Smooth muscle cell (in vitro differentiated cells): Measurements from ENCODE around the gene ZNF865. TPM values are rescaled to one million over a fixed set of nuclear protein-coding genes. Genes with fewer than 3 reads are reported as not detected.
A peak's percentile ranks its signal among the peaks of the same experiment; 100 is the strongest.

Experiments used
- DNase-seq: peaks from one replicate; lab custom pipeline; 2025; ENCODE audit not compliant: unreplicated experiment; lab: John Stamatoyannopoulos, UW
- H2AFZ ChIP-seq: fragments of 200-600 bp; sonication (generic); 2 replicates; pipeline ENCODE4 v1.6.0; 2016; ENCODE audit warnings: antibody characterized with exemption, low read depth, mild to moderate bottlenecking
- H3F3A ChIP-seq: fragments of 200-600 bp; sonication (generic); 2 replicates; pipeline ENCODE4 v1.6.0; 2017; ENCODE audit warnings: antibody characterized with exemption, low read depth
- H3K27ac ChIP-seq: fragments of 200-600 bp; sonication (generic); 2 replicates; pipeline ENCODE4 v1.5.1; 2016; ENCODE audit warnings: low read depth, mild to moderate bottlenecking
- H3K27me3 ChIP-seq: fragments of 200-600 bp; sonication (generic); 2 replicates; pipeline ENCODE4 v1.6.1; 2016; ENCODE audit warnings: low read depth, mild to moderate bottlenecking
- H3K36me3 ChIP-seq: fragments of 200-600 bp; sonication (generic); 2 replicates; pipeline ENCODE4 v1.5.1; 2016; ENCODE audit warnings: low read depth
- H3K4me1 ChIP-seq: fragments of 200-600 bp; sonication (generic); 2 replicates; pipeline ENCODE4 v1.5.1; 2016; ENCODE audit warnings: low read depth
- H3K4me2 ChIP-seq: fragments of 200-600 bp; sonication (generic); 2 replicates; pipeline ENCODE4 v1.6.0; 2016; ENCODE audit warnings: mild to moderate bottlenecking
- H3K4me3 ChIP-seq: fragments of 200-600 bp; sonication (generic); 2 replicates; pipeline ENCODE4 v1.5.1; 2016; ENCODE audit warnings: mild to moderate bottlenecking
- H3K79me2 ChIP-seq: fragments of 200-600 bp; sonication (generic); 2 replicates; pipeline ENCODE4 v1.6.0; 2016; ENCODE audit warnings: low read depth, mild to moderate bottlenecking
- H3K9ac ChIP-seq: fragments of 200-600 bp; sonication (generic); 2 replicates; pipeline ENCODE4 v1.6.0; 2016; ENCODE audit warnings: low read depth
- H3K9me3 ChIP-seq: fragments of 200-600 bp; sonication (generic); replicated peaks from 2 replicates; pipeline ENCODE4 v1.5.1; 2016; ENCODE audit warnings: low read depth
- H4K20me1 ChIP-seq: fragments of 200-600 bp; sonication (generic); 2 replicates; pipeline ENCODE4 v1.6.0; 2016; ENCODE audit warnings: low read depth
- CTCF ChIP-seq: fragments of 200-600 bp; sonication (generic); IDR thresholded peaks from 2 replicates; pipeline ENCODE4 v1.5.1; 2017; ENCODE audit warnings: borderline replicate concordance, mild to moderate bottlenecking, antibody characterized with exemption; ENCODE audit not compliant: insufficient read depth, poor library complexity, severe bottlenecking
- WGBS: methylation state at CpG from one replicate; pipeline ENCODE4 v1.1.7; 2016; ENCODE audit warnings: low lambda C conversion rate; 5-methylcytosine and 5-hydroxymethylcytosine counted together
- polyA plus RNA-seq: library from polyadenylated mRNA; unstranded; fragments of >200 nt; fragmentation: Nextera tagmentation; extraction: Ambion mirVana; gene quantifications from 2 replicates; pipeline ENCODE4 v1.2.1, GENCODE V29; 2016
- total RNA-seq: library from RNA; depleted of rRNA; stranded (reverse); fragments of >200 nt; gene quantifications from 2 replicates; pipeline ENCODE4 v1.2.3, GENCODE V29; 2014

Gene ZNF865
- total and polyA plus RNA-seq, 2 experiments from 2014 or later: 1.2 to 3.8 TPM

DNA sequence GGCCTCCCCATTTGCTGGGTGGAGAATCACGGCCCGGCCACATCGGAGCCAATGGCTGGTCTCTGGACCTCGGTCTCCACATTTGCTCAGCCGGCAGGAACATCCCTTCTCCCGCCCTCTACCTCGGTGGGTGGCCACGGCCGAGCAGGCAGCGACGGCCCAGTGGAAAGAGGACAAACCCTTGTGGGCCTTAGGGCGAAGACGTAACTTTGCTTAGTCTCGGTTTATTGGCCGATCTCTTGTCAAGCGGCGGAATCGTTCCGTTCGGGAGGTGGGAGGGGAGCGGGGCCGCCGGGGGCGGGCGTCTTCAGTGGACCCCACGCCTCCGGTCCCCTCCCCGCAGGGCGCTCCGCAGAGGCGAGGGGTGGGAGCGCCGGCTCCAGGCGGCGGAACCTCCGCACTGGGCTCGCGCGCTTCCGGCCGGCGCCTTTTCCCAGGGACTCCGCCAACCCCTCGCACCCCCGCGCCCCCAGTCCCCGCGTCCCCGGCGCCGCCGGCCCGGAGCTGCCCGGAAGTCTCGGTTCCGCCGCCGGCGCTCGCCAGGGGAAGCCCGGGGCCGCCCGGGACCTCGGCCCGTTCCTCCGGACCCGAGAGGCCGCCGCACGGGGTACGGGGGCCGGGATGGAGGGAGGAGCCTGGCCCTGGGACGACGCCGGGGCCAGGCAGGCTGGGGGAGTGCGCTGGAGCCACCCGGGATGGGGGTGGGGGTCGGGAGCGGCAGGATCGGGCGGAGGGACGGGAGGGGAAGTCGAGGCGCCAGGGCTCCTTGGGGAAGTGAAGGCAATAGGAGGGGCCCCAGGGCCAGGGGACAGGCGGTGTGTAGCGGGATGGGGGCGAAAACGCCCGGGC, 35.4 kb downstream of the ZNF865 start, which contains the start of gene ZNF580:
TSS of gene ZNF580 (plus strand) at position 426 of the 849 bp plus-strand sequence. CDS start 1,507 bp downstream, outside the sequence.
- H3K27ac ChIP-seq: peak within 1 kb of the TSS; percentile 62
- no peaks in the 10 kb centered on the region for H3K27me3 ChIP-seq
- H3K4me2 ChIP-seq: peak within 1 kb of the TSS; percentile 97
- peaks cover 15% of the 10 kb centered on the region for H3F3A ChIP-seq
- H3K9ac ChIP-seq: peak within 1 kb of the TSS; percentile 80
- peak within 1 kb of the TSS; percentile 81 for H2AFZ ChIP-seq
- H4K20me1 ChIP-seq: no peaks in the 10 kb centered on the region
- H3K9me3 ChIP-seq: no peaks in the 10 kb centered on the region
- 1% methylated on average over 52 of the region's 89 CpGs for WGBS
- H3K4me1 ChIP-seq: peaks cover 18% of the 10 kb centered on the region
- H3K36me3 ChIP-seq: no peaks in the 10 kb centered on the region
- no peak for DNase-seq
- peaks cover 57% of the 10 kb centered on the region for H3K79me2 ChIP-seq
- peak within 1 kb of the TSS; percentile 79 for H3K4me3 ChIP-seq
- TF ChIP-seq CTCF: no peak

DNA sequence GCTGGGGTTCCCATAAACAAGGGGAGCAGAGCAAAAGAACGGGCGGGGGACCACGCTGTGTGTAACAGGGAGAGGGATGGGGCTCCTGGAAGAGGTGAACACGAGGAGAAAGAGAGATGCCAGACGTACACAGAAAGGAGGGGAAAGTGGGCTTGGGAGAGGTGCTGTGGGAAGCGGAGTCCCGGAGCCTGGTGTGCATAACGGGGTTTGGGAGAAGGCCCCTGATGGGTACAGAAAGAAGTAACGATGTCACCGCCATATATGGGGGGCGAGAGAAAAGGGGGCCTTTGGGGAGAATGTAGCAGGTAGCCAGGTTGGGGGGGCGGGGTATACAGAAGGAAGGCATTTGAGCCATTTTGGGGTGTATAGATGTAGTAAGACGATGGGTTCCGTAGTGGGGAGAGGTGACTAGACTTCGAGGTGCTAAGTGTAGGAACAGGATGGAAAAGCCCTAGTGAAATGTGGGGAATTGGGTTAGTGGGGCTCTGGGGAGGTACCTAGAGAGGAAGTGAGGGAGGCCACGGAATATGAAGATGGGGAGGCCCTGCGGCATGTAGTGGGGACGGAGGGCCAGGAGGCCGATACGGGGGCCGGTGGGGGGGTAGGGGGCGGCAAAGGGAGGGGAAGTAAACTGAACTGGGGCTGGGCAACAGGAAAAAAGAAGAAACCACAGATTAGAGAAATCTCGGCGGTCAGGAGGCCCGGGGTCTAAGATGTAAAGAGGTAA, 36.1 kb downstream of the ZNF865 start:
- peaks cover 57% of the 10 kb centered on the region for H3K79me2 ChIP-seq
- peak overlapping the region; percentile 80 for H3K9ac ChIP-seq
- 2% methylated on average over 23 of the region's 25 CpGs for WGBS
- H3K36me3 ChIP-seq: no peaks in the 10 kb centered on the region
- H3K9me3 ChIP-seq: no peaks in the 10 kb centered on the region
- H3K4me2 ChIP-seq: peak overlapping the region; percentile 97
- TF ChIP-seq CTCF: no peak
- peak overlapping the region; percentile 62 for H3K27ac ChIP-seq
- peaks cover 12% of the 10 kb centered on the region for H3F3A ChIP-seq
- peak overlapping the region; percentile 81 for H2AFZ ChIP-seq
- DNase-seq: no peak
- peaks cover 15% of the 10 kb centered on the region for H3K4me1 ChIP-seq
- no peaks in the 10 kb centered on the region for H4K20me1 ChIP-seq
- H3K4me3 ChIP-seq: peak overlapping the region; percentile 79
- H3K27me3 ChIP-seq: no peaks in the 10 kb centered on the region

GRCh38 chr19:55642153-55643002, 36.9 kb downstream of the ZNF865 start:
- Histone ChIP-seq H3K4me2 (peak overlapping the region; percentile 97), H3K9ac (peak overlapping the region; percentile 80), H3K4me3 (peak overlapping the region; percentile 79), H3K36me3 (no peaks in the 10 kb centered on the region), H4K20me1 (no peaks in the 10 kb centered on the region), H3K79me2 (peaks cover 58% of the 10 kb centered on the region), H3K9me3 (no peaks in the 10 kb centered on the region), H3K27ac (peak overlapping the region; percentile 62), H2AFZ (no peak overlapping the region), H3F3A (peaks cover 19% of the 10 kb centered on the region), H3K4me1 (peaks cover 21% of the 10 kb centered on the region), H3K27me3 (no peaks in the 10 kb centered on the region)
- TF ChIP-seq CTCF: no peak
- WGBS: under 1% methylated on average over 47 of the region's 65 CpGs
- no peak for DNase-seq
